ENCODE results near the gene RMND1.

- TF ChIP-seq, protein P1, sequence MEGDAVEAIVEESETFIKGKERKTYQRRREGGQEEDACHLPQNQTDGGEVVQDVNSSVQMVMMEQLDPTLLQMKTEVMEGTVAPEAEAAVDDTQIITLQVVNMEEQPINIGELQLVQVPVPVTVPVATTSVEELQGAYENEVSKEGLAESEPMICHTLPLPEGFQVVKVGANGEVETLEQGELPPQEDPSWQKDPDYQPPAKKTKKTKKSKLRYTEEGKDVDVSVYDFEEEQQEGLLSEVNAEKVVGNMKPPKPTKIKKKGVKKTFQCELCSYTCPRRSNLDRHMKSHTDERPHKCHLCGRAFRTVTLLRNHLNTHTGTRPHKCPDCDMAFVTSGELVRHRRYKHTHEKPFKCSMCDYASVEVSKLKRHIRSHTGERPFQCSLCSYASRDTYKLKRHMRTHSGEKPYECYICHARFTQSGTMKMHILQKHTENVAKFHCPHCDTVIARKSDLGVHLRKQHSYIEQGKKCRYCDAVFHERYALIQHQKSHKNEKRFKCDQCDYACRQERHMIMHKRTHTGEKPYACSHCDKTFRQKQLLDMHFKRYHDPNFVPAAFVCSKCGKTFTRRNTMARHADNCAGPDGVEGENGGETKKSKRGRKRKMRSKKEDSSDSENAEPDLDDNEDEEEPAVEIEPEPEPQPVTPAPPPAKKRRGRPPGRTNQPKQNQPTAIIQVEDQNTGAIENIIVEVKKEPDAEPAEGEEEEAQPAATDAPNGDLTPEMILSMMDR (conservative IDR thresholded peaks at IDR 0.05; ENCODE audit: low read length) = no peak
- no peak for TF ChIP-seq EZH2phosphoT487 (IDR thresholded peaks at IDR 0.05; ENCODE audit: borderline replicate concordance)
Observed at GRCh38 chr6:151403919-151404308, 48.0 kb downstream of the RMND1 start.

Measured in Loucy (cell line).